Measurements from ENCODE around the gene SCYGR5.
"Not testable (repeated sequence)": the region's sequence is repeated elsewhere in the genome, so short reads cannot be mapped to it uniquely, and the experiment has no call there.

The SCYGR5 gene

GRCh38 chr2:227666631-227667170, at the start of gene SCYGR5:
TSS of gene SCYGR5 (plus strand) at chr2:227666804. CDS start at chr2:227666804, 0 bp downstream.
- not testable (repeated sequence) for ATAC-seq

DNA sequence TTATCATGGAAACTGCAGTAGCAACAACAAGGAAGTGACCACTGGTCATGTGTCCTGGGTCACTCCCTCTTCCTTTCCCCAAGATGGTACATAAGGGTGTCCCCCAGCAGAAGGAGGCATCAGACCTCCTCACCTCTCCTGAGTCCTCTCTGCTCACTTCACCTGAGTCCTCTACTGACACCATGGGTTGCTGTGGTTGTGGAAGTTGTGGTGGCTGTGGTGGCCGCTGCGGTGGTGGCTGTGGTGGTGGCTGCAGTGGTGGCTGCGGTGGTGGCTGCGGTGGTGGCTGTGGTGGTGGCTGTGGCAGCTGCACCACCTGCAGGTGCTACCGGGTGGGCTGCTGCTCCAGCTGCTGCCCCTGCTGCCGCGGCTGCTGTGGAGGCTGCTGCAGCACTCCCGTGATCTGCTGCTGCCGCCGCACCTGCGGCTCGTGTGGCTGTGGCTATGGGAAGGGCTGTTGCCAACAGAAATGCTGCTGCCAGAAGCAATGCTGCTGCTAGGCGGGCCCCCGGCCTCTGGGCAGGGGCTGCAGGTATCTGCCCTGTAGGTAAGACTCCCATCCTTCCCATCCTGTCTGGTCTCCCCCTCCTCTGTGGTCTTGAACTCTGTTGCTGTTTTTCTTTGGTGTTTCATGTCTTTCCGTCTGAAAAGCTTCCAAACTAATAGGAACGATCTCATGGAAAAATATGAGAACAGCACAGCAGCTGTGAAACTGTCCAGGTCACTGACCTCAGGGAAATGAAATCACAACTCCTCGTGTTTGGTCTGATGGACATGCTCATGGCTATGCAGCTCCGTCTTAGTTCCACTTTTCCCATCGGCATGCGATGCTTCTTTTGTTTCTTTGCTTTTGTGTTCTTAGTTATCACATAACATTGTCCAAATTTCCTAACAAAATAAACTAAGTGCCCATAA, 49.0 kb upstream of the SCYGR5 start, which contains the start of gene SCYGR4:
TSS of gene SCYGR4 (plus strand) at position 183 of the 915 bp plus-strand sequence. CDS start at position 183, 0 bp downstream.
- TF ChIP-seq, protein P1, sequence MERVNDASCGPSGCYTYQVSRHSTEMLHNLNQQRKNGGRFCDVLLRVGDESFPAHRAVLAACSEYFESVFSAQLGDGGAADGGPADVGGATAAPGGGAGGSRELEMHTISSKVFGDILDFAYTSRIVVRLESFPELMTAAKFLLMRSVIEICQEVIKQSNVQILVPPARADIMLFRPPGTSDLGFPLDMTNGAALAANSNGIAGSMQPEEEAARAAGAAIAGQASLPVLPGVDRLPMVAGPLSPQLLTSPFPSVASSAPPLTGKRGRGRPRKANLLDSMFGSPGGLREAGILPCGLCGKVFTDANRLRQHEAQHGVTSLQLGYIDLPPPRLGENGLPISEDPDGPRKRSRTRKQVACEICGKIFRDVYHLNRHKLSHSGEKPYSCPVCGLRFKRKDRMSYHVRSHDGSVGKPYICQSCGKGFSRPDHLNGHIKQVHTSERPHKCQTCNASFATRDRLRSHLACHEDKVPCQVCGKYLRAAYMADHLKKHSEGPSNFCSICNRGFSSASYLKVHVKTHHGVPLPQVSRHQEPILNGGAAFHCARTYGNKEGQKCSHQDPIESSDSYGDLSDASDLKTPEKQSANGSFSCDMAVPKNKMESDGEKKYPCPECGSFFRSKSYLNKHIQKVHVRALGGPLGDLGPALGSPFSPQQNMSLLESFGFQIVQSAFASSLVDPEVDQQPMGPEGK (CRISPR knock-in tag; IDR thresholded peaks at IDR 0.05; ENCODE audit: borderline replicate concordance): no peak
- TF ChIP-seq, protein P2, sequence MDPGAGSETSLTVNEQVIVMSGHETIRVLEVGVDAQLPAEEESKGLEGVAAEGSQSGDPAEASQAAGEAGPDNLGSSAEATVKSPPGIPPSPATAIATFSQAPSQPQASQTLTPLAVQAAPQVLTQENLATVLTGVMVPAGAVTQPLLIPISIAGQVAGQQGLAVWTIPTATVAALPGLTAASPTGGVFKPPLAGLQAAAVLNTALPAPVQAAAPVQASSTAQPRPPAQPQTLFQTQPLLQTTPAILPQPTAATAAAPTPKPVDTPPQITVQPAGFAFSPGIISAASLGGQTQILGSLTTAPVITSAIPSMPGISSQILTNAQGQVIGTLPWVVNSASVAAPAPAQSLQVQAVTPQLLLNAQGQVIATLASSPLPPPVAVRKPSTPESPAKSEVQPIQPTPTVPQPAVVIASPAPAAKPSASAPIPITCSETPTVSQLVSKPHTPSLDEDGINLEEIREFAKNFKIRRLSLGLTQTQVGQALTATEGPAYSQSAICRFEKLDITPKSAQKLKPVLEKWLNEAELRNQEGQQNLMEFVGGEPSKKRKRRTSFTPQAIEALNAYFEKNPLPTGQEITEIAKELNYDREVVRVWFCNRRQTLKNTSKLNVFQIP (CRISPR knock-in tag; IDR thresholded peaks at IDR 0.05; ENCODE audit: borderline replicate concordance, low read depth): no peak
- TF ChIP-seq ZNF565 (CRISPR knock-in tag; conservative IDR thresholded peaks at IDR 0.05; ENCODE audit: low read depth) (no peak), GLIS3 (CRISPR knock-in tag; IDR thresholded peaks at IDR 0.05) (no peak), SNAI2 (CRISPR knock-in tag; IDR thresholded peaks at IDR 0.05) (no peak), CSDC2 (CRISPR knock-in tag; IDR thresholded peaks at IDR 0.05) (no peak), ISL1 (CRISPR knock-in tag; IDR thresholded peaks at IDR 0.05) (no peak), ZC3H10 (CRISPR knock-in tag; IDR thresholded peaks at IDR 0.05) (no peak)
- ATAC-seq: no peak

DNA sequence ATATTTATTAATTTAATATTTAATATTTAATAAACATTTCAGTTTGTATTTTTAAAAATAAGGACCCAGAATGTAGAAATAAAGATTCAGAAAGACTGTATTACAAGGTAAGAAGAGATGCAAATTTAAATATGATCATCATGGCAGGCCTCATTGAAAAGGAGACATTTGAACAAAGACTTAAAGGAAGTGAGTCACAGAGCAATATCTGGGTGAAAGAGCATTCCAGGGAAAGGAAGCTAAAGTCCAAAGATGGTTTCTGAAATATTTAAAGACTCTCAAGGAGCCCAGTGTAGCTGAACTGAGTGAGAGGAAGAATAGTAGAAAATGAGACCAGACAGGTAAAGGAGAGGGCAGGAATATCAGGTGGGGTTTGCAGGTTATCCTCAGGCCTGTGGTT, 43.4 kb upstream of the SCYGR5 start:
- ATAC-seq: peak; percentile 40; the same call in 2 of the 3 replicates
- TF ChIP-seq, protein P1 (CRISPR knock-in tag; IDR thresholded peaks at IDR 0.05; ENCODE audit: borderline replicate concordance): no peak
- TF ChIP-seq GLIS3 (CRISPR knock-in tag; IDR thresholded peaks at IDR 0.05) (no peak), BACH2 (CRISPR knock-in tag; IDR thresholded peaks at IDR 0.05; ENCODE audit: borderline replicate concordance) (no peak), ZC3H10 (CRISPR knock-in tag; IDR thresholded peaks at IDR 0.05) (no peak), TOX (CRISPR knock-in tag; IDR thresholded peaks at IDR 0.05; ENCODE audit: borderline replicate concordance) (no peak), PPARA (CRISPR knock-in tag; IDR thresholded peaks at IDR 0.05; ENCODE audit: borderline replicate concordance) (no peak)
- TF ChIP-seq, protein P3, sequence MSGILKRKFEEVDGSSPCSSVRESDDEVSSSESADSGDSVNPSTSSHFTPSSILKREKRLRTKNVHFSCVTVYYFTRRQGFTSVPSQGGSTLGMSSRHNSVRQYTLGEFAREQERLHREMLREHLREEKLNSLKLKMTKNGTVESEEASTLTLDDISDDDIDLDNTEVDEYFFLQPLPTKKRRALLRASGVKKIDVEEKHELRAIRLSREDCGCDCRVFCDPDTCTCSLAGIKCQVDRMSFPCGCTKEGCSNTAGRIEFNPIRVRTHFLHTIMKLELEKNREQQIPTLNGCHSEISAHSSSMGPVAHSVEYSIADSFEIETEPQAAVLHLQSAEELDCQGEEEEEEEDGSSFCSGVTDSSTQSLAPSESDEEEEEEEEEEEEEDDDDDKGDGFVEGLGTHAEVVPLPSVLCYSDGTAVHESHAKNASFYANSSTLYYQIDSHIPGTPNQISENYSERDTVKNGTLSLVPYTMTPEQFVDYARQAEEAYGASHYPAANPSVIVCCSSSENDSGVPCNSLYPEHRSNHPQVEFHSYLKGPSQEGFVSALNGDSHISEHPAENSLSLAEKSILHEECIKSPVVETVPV (CRISPR knock-in tag; IDR thresholded peaks at IDR 0.05): no peak
- TF ChIP-seq, protein P2 (CRISPR knock-in tag; IDR thresholded peaks at IDR 0.05; ENCODE audit: borderline replicate concordance, low read depth): no peak
- TF ChIP-seq, protein P4, sequence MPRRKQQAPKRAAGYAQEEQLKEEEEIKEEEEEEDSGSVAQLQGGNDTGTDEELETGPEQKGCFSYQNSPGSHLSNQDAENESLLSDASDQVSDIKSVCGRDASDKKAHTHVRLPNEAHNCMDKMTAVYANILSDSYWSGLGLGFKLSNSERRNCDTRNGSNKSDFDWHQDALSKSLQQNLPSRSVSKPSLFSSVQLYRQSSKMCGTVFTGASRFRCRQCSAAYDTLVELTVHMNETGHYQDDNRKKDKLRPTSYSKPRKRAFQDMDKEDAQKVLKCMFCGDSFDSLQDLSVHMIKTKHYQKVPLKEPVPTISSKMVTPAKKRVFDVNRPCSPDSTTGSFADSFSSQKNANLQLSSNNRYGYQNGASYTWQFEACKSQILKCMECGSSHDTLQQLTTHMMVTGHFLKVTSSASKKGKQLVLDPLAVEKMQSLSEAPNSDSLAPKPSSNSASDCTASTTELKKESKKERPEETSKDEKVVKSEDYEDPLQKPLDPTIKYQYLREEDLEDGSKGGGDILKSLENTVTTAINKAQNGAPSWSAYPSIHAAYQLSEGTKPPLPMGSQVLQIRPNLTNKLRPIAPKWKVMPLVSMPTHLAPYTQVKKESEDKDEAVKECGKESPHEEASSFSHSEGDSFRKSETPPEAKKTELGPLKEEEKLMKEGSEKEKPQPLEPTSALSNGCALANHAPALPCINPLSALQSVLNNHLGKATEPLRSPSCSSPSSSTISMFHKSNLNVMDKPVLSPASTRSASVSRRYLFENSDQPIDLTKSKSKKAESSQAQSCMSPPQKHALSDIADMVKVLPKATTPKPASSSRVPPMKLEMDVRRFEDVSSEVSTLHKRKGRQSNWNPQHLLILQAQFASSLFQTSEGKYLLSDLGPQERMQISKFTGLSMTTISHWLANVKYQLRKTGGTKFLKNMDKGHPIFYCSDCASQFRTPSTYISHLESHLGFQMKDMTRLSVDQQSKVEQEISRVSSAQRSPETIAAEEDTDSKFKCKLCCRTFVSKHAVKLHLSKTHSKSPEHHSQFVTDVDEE (CRISPR knock-in tag; IDR thresholded peaks at IDR 0.05): no peak
